ENCODE data around the gene IFNA2.

The IFNA2 gene

GRCh38 chr9:21404146-21404545 lies 18.9 kb upstream of the IFNA2 start:
- in situ Hi-C loops (cut with HindIII; ENCODE audit: low sequenced_read_pairs) = loop anchor here (5.0 kb wide), 1 partner anchor 72 kb away; no protein-coding TSS in a partner anchor
- H3K4me3 ChIP-seq (ENCODE audit: low read depth, low read length) = no peak overlapping the region
- no peak for TF ChIP-seq CTCF (IDR thresholded peaks at IDR 0.05; ENCODE audit: low read depth, low read length, missing control alignments)
- no peak for DNase-seq (ENCODE audit: low read depth)

GRCh38 chr9:21402386-21403251 lies 17.4 kb upstream of the IFNA2 start:
- in situ Hi-C loops (cut with HindIII; ENCODE audit: low sequenced_read_pairs) = loop anchor here (5.0 kb wide), 1 partner anchor 70 kb away; no protein-coding TSS in a partner anchor
- peak overlapping the region; percentile 48 for H3K4me3 ChIP-seq (ENCODE audit: low read depth, low read length)
- TF ChIP-seq CTCF (IDR thresholded peaks at IDR 0.05; ENCODE audit: low read depth, low read length, missing control alignments) = no peak
- no peak for DNase-seq (ENCODE audit: low read depth)

- TF ChIP-seq CTCF (IDR thresholded peaks at IDR 0.05; ENCODE audit: low read depth, low read length, missing control alignments) = no peak
- in situ Hi-C loops (cut with HindIII; ENCODE audit: low sequenced_read_pairs) = loop anchor here (5.0 kb wide), 1 partner anchor 68 kb away; no protein-coding TSS in a partner anchor
- no peak overlapping the region for H3K4me3 ChIP-seq (ENCODE audit: low read depth, low read length)
- DNase-seq (ENCODE audit: low read depth) = no peak
These were observed 14.8 kb upstream of the IFNA2 start for GRCh38 chr9:21399956-21400355.

GRCh38 chr9:21398955-21399489 lies 13.8 kb upstream of the IFNA2 start:
- DNase-seq (ENCODE audit: low read depth) = no peak
- in situ Hi-C loops (cut with HindIII; ENCODE audit: low sequenced_read_pairs) = no loop called here
- H3K4me3 ChIP-seq (ENCODE audit: low read depth, low read length) = no peak overlapping the region
- TF ChIP-seq CTCF (IDR thresholded peaks at IDR 0.05; ENCODE audit: low read depth, low read length, missing control alignments) = no peak

- in situ Hi-C loops (cut with HindIII; ENCODE audit: low sequenced_read_pairs) = no loop called here
- peak; percentile 86 for TF ChIP-seq CTCF (IDR thresholded peaks at IDR 0.05; ENCODE audit: low read depth, low read length, missing control alignments)
- DNase-seq (ENCODE audit: low read depth) = no peak
- H3K4me3 ChIP-seq (ENCODE audit: low read depth, low read length) = peak overlapping the region; percentile 58
These were observed 10.8 kb upstream of the IFNA2 start for GRCh38 chr9:21395778-21396717.

GRCh38 chr9:21392270-21392669 lies 7.1 kb upstream of the IFNA2 start:
- H3K4me3 ChIP-seq (ENCODE audit: low read depth, low read length) = no peak overlapping the region
- in situ Hi-C loops (cut with HindIII; ENCODE audit: low sequenced_read_pairs) = no loop called here
- no peak for DNase-seq (ENCODE audit: low read depth)
- peak; percentile 47 for TF ChIP-seq CTCF (IDR thresholded peaks at IDR 0.05; ENCODE audit: low read depth, low read length, missing control alignments)

All from astrocyte of the cerebellum (primary cell).